GM23338 (cell line): ENCODE measurements around the gene SH3RF3. TPM values are rescaled to one million over a fixed set of nuclear protein-coding genes. Genes with fewer than 3 reads are reported as not detected.

Source experiments
- ATAC-seq: fragments of 200-7000 bp; cut with Tn5 transposase; 3 replicates; pipeline ENCODE4 v1.9.1; 2020
- DNase-seq: peaks from one replicate; pipeline ENCODE4 v3.0.0-alpha.2; 2015; ENCODE audit warnings: low spot score
- H2AFZ ChIP-seq: fragments of 200-600 bp; sonication (generic); 2 replicates; pipeline ENCODE4 v1.8.0; 2016; ENCODE audit warnings: antibody characterized with exemption, mild to moderate bottlenecking, moderate library complexity
- H3F3A ChIP-seq: fragments of 200-600 bp; sonication (generic); replicated peaks from 2 replicates; pipeline ENCODE4 v1.8.0; 2017; ENCODE audit warnings: antibody characterized with exemption, mixed run types, low read depth
- H3K27ac ChIP-seq: fragments of 200-600 bp; sonication (generic); 2 replicates; pipeline ENCODE4 v1.6.1; 2016; ENCODE audit warnings: low read depth
- H3K27me3 ChIP-seq: fragments of 200-600 bp; sonication (generic); 2 replicates; pipeline ENCODE4 v1.8.0; 2016; ENCODE audit warnings: mild to moderate bottlenecking, mixed run types, moderate library complexity; ENCODE audit not compliant: insufficient read depth
- H3K36me3 ChIP-seq: fragments of 200-600 bp; sonication (generic); 2 replicates; pipeline ENCODE4 v1.8.0; 2016; ENCODE audit warnings: mild to moderate bottlenecking; ENCODE audit not compliant: insufficient read depth
- H3K4me1 ChIP-seq: fragments of 200-600 bp; sonication (generic); 2 replicates; pipeline ENCODE4 v1.8.0; 2016; ENCODE audit warnings: mild to moderate bottlenecking, moderate library complexity; ENCODE audit not compliant: insufficient read depth
- H3K4me2 ChIP-seq: fragments of 200-600 bp; sonication (generic); 2 replicates; pipeline ENCODE4 v1.7.1; 2017; ENCODE audit warnings: mixed run types
- H3K4me3 ChIP-seq: fragments of 200-600 bp; sonication (generic); 2 replicates; pipeline ENCODE4 v1.6.1; 2016; ENCODE audit warnings: mixed run types
- H3K79me2 ChIP-seq: fragments of 200-600 bp; sonication (generic); replicated peaks from 2 replicates; pipeline ENCODE4 v1.8.0; 2017; ENCODE audit warnings: mild to moderate bottlenecking; ENCODE audit not compliant: insufficient read depth
- H3K9me2 ChIP-seq: fragments of 200-600 bp; sonication (generic); 2 replicates; pipeline ENCODE4 v1.8.0; 2017; ENCODE audit not compliant: insufficient read depth
- H4K20me1 ChIP-seq: fragments of 200-600 bp; sonication (generic); replicated peaks from 2 replicates; pipeline ENCODE4 v1.8.0; 2017; ENCODE audit warnings: mild to moderate bottlenecking; ENCODE audit not compliant: insufficient read depth
- H3K27ac Mint-ChIP-seq: 2 replicates; pipeline ENCODE4 v1.8.0; 2020; ENCODE audit warnings: inconsistent platforms, mild to moderate bottlenecking, moderate library complexity, mixed read lengths
- H3K27me3 Mint-ChIP-seq: 3 replicates; pipeline ENCODE4 v1.8.0; 2022; ENCODE audit warnings: low read depth, mild to moderate bottlenecking, moderate library complexity, mixed read lengths, inconsistent platforms; ENCODE audit not compliant: insufficient read depth, poor library complexity
- H3K36me3 Mint-ChIP-seq: 3 replicates; pipeline ENCODE4 v1.8.0; 2021; ENCODE audit warnings: low read depth, mild to moderate bottlenecking, inconsistent platforms, moderate library complexity, mixed read lengths
- H3K4me1 Mint-ChIP-seq: 3 replicates; pipeline ENCODE4 v1.8.0; 2020; ENCODE audit warnings: mild to moderate bottlenecking, inconsistent platforms, mixed read lengths
- H3K4me3 Mint-ChIP-seq: 3 replicates; pipeline ENCODE4 v1.8.0; 2021; ENCODE audit warnings: moderate library complexity, mild to moderate bottlenecking, inconsistent platforms, mixed read lengths
- H3K9me3 Mint-ChIP-seq: 3 replicates; pipeline ENCODE4 v1.8.0; 2020; ENCODE audit warnings: moderate library complexity, mild to moderate bottlenecking, inconsistent platforms, mixed read lengths
- CREB1 ChIP-seq: fragments of 250-450 bp; sonication (Bioruptor Pico); IDR thresholded peaks from 2 replicates; pipeline ENCODE4 v1.5.0; 2020; ENCODE audit warnings: low read depth, mild to moderate bottlenecking, moderate library complexity
- CTCF ChIP-seq, 2 experiments: fragments of 200-600 bp in 1 of 2; sonication (generic) in 1 of 2; conservative IDR thresholded peaks; 2 replicates each; pipeline versions ENCODE4 v1.5.1 to v1.6.1; 2016 to 2017; ENCODE audit warnings: antibody characterized with exemption in 2 of 2, low read depth in 2 of 2, mild to moderate bottlenecking in 2 of 2, moderate library complexity in 1 of 2
- ETS1 ChIP-seq: IDR thresholded peaks from 2 replicates; pipeline ENCODE4 v1.6.1; 2016; ENCODE audit warnings: antibody characterized with exemption
- EZH2 ChIP-seq: fragments of 200-600 bp; sonication (generic); IDR thresholded peaks from one replicate; pipeline ENCODE4 v1.8.0; 2017; ENCODE audit warnings: antibody characterized with exemption, mild to moderate bottlenecking, low read depth; ENCODE audit not compliant: unreplicated experiment
- EZH2phosphoT487 ChIP-seq: fragments of 200-600 bp; sonication (generic); IDR thresholded peaks from one replicate; pipeline ENCODE4 v1.8.1; 2018; ENCODE audit warnings: antibody characterized with exemption; ENCODE audit not compliant: unreplicated experiment
- JUNB ChIP-seq: IDR thresholded peaks from one replicate; pipeline ENCODE4 v1.6.1; 2016; ENCODE audit warnings: antibody characterized with exemption; ENCODE audit not compliant: unreplicated experiment
- NANOG ChIP-seq: IDR thresholded peaks from 2 replicates; pipeline ENCODE4 v1.6.1; 2016; ENCODE audit warnings: antibody characterized with exemption, borderline replicate concordance
- POLR2AphosphoS5 ChIP-seq: IDR thresholded peaks from 2 replicates; pipeline ENCODE4 v1.6.1; 2016; ENCODE audit warnings: antibody characterized with exemption, low read depth
- REST ChIP-seq: IDR thresholded peaks from one replicate; pipeline ENCODE4 v1.6.1; 2018; ENCODE audit warnings: antibody characterized with exemption; ENCODE audit not compliant: unreplicated experiment
- STAT1 ChIP-seq: IDR thresholded peaks from one replicate; pipeline ENCODE4 v1.6.1; 2016; ENCODE audit warnings: antibody characterized with exemption; ENCODE audit not compliant: unreplicated experiment
- ZNF114 ChIP-seq: fragments of 250-450 bp; sonication (Bioruptor Pico); IDR thresholded peaks from 2 replicates; pipeline ENCODE4 v1.5.0; 2020; ENCODE audit warnings: mild to moderate bottlenecking, moderate library complexity
- ZNF462 ChIP-seq: fragments of 250-450 bp; sonication (Bioruptor Pico); IDR thresholded peaks from 2 replicates; pipeline ENCODE4 v1.5.0; 2020; ENCODE audit warnings: mild to moderate bottlenecking, moderate library complexity
- polyA plus RNA-seq: library from polyadenylated mRNA; unstranded; fragments of >200 nt; fragmentation: Nextera tagmentation; extraction: Ambion mirVana; gene quantifications from 2 replicates; pipeline ENCODE4 v1.2.1, GENCODE V29; 2016
- total RNA-seq: library from RNA; depleted of rRNA; stranded (reverse); fragments of >200 nt; shearing (Covaris generic); gene quantifications from 2 replicates; pipeline ENCODE4 v1.2.3, GENCODE V29; 2014

The SH3RF3 gene
- total and polyA plus RNA-seq, 2 experiments from 2014 or later, result 0.11 to 0.63 TPM

- Mint-ChIP-seq H3K4me1 (no peaks in the 10 kb centered on the region), H3K9me3 (no peaks in the 10 kb centered on the region), H3K36me3 (no peaks in the 10 kb centered on the region), H3K27me3 (peaks cover 14% of the 10 kb centered on the region), H3K4me3 (no peak overlapping the region), H3K27ac (no peak overlapping the region)
- no peak overlapping the region for H3K4me2 ChIP-seq
- no peaks in the 10 kb centered on the region for H3K36me3 ChIP-seq
- ATAC-seq (no peak), DNase-seq (no peak)
- no peaks in the 10 kb centered on the region for H3K4me1 ChIP-seq
- H3K79me2 ChIP-seq, result no peaks in the 10 kb centered on the region
- no peak overlapping the region for H3K27ac ChIP-seq
- no peaks in the 10 kb centered on the region for H3F3A ChIP-seq
- no peaks in the 10 kb centered on the region for H3K9me2 ChIP-seq
- no peak for TF ChIP-seq EZH2
- TF ChIP-seq CTCF (conservative IDR thresholded peaks at IDR 0.05; ENCODE audit: low read depth in 2 of 2), result no peak
- TF ChIP-seq POLR2AphosphoS5, result no peak
- TF ChIP-seq REST, result no peak
- no peak for TF ChIP-seq NANOG
- no peak for TF ChIP-seq STAT1
- TF ChIP-seq CREB1, result no peak
- TF ChIP-seq ZNF114 (CRISPR knock-in tag), result no peak
- no peak for TF ChIP-seq ETS1
- no peak for TF ChIP-seq JUNB
- TF ChIP-seq ZNF462 (CRISPR knock-in tag), result no peak
- no peak for TF ChIP-seq EZH2phosphoT487
- no peak overlapping the region for H2AFZ ChIP-seq
- no peaks in the 10 kb centered on the region for H3K27me3 ChIP-seq
- H3K4me3 ChIP-seq, result no peak overlapping the region
- H4K20me1 ChIP-seq, result no peaks in the 10 kb centered on the region
Observed at GRCh38 chr2:109511168-109511567, 382.2 kb downstream of the SH3RF3 start.
